SK-N-SH treated with all-trans-retinoic acid at 6 μM for 48 hours (cell line): ENCODE results near the gene REC114.
"Not testable (repeated sequence)": the region's sequence is repeated elsewhere in the genome, so short reads cannot be mapped to it uniquely, and the experiment has no call there.

ENCODE experiments used
- ATAC-seq: fragments of 200-7000 bp; cut with Tn5 transposase; 3 replicates; pipeline ENCODE4 v1.9.1; 2020; ENCODE audit warnings: mild to moderate bottlenecking, moderate library complexity
- ARNTL ChIP-seq: fragments of 450-650 bp; formaldehyde crosslinking; IDR thresholded peaks from 2 replicates; pipeline ENCODE4 v1.5.0; 2020; ENCODE audit warnings: low read depth, mild to moderate bottlenecking, moderate library complexity, borderline replicate concordance
- CSDC2 ChIP-seq: fragments of 250-450 bp; sonication (Bioruptor Pico); IDR thresholded peaks from 2 replicates; pipeline ENCODE4 v1.5.0; 2020; ENCODE audit warnings: mild to moderate bottlenecking, moderate library complexity
- ESRRG ChIP-seq: fragments of 250-450 bp; sonication (Bioruptor Pico); IDR thresholded peaks from 2 replicates; pipeline ENCODE4 v1.6.1; 2021; ENCODE audit warnings: mild to moderate bottlenecking
- GLIS3 ChIP-seq: fragments of 250-450 bp; sonication (Bioruptor Pico); IDR thresholded peaks from 2 replicates; pipeline ENCODE4 v1.5.0; 2020; ENCODE audit warnings: mild to moderate bottlenecking, moderate library complexity
- ISL1 ChIP-seq: fragments of 250-450 bp; sonication (Bioruptor Pico); IDR thresholded peaks from 2 replicates; pipeline ENCODE4 v2.1.2; 2022; ENCODE audit warnings: mild to moderate bottlenecking, moderate library complexity
- OSR1 ChIP-seq: fragments of 250-450 bp; sonication (Bioruptor Pico); IDR thresholded peaks from 2 replicates; pipeline ENCODE4 v1.8.0; 2022; ENCODE audit warnings: moderate library complexity, mild to moderate bottlenecking, inconsistent platforms
- PPARA ChIP-seq: fragments of 250-450 bp; sonication (Bioruptor Pico); IDR thresholded peaks from 2 replicates; pipeline ENCODE4 v1.5.0; 2020; ENCODE audit warnings: mild to moderate bottlenecking, borderline replicate concordance
- RARB ChIP-seq: fragments of 250-450 bp; sonication (Bioruptor Pico); IDR thresholded peaks from 2 replicates; pipeline ENCODE4 v1.8.0; 2021; ENCODE audit warnings: mild to moderate bottlenecking, moderate library complexity
- TCF4 ChIP-seq: fragments of 250-450 bp; sonication (Bioruptor Pico); IDR thresholded peaks from 2 replicates; pipeline ENCODE4 v1.8.0; 2021; ENCODE audit warnings: mild to moderate bottlenecking, moderate library complexity, borderline replicate concordance
- ZC3H10 ChIP-seq: fragments of 250-450 bp; sonication (Bioruptor Pico); IDR thresholded peaks from 2 replicates; pipeline ENCODE4 v1.5.1; 2021; ENCODE audit warnings: mild to moderate bottlenecking, moderate library complexity
- ZFP3 ChIP-seq: fragments of 250-450 bp; sonication (Bioruptor Pico); IDR thresholded peaks from 2 replicates; pipeline ENCODE4 v1.5.0; 2020; ENCODE audit warnings: mild to moderate bottlenecking, moderate library complexity
- ZFP30 ChIP-seq: fragments of 450-650 bp; formaldehyde crosslinking; IDR thresholded peaks from 2 replicates; pipeline ENCODE4 v1.5.0; 2022; ENCODE audit warnings: mild to moderate bottlenecking, moderate library complexity
- ZNF70 ChIP-seq: fragments of 450-650 bp; formaldehyde crosslinking; IDR thresholded peaks from 2 replicates; pipeline ENCODE4 v1.5.0; 2020; ENCODE audit warnings: mild to moderate bottlenecking, moderate library complexity
- ZNF8 ChIP-seq: fragments of 450-650 bp; formaldehyde crosslinking; IDR thresholded peaks from 2 replicates; pipeline ENCODE4 v1.5.0; 2020; ENCODE audit warnings: mild to moderate bottlenecking, moderate library complexity
- TF ChIP-seq, protein P1 (sequence below): fragments of 250-450 bp; sonication (Bioruptor Pico); IDR thresholded peaks from 2 replicates; pipeline ENCODE4 v1.5.0; 2020; ENCODE audit warnings: mild to moderate bottlenecking, moderate library complexity
- TF ChIP-seq, protein P2 (sequence below): fragments of 250-450 bp; sonication (Bioruptor Pico); IDR thresholded peaks from 2 replicates; pipeline ENCODE4 v1.5.1; 2021; ENCODE audit warnings: mild to moderate bottlenecking, moderate library complexity
- TF ChIP-seq, protein P3 (sequence below): fragments of 250-450 bp; sonication (Bioruptor Pico); IDR thresholded peaks from 2 replicates; pipeline ENCODE4 v1.8.0; 2021; ENCODE audit warnings: low read depth, mild to moderate bottlenecking, moderate library complexity, borderline replicate concordance
- TF ChIP-seq, protein P4 (sequence below): fragments of 250-450 bp; sonication (Bioruptor Pico); IDR thresholded peaks from 2 replicates; pipeline ENCODE4 v1.5.1; 2020; ENCODE audit warnings: low read depth, mild to moderate bottlenecking, moderate library complexity
- TF ChIP-seq, protein P5 (sequence below): fragments of 250-450 bp; sonication (Bioruptor Pico); IDR thresholded peaks from 2 replicates; pipeline ENCODE4 v1.8.0; 2020; ENCODE audit warnings: mild to moderate bottlenecking, moderate library complexity, borderline replicate concordance

The REC114 gene

DNA sequence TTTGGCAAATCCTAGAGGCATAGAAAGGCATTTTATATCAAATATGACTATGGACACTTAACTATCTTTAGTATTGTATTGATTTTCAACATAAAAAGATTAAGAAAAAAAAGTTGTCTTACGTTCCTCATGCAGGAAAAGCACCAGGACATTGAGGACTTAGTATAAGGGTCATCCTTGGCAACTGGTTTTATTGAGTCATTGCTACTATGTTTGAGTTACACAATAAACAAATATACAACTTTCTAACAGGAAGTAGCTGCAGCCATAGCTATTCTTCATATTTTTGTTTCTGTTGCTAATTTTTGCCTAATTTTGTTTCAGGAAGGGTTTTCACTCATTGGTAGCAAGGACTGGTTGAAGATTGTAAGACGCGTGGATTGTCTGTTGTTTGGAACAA lies 97.2 kb downstream of the REC114 start:
- TF ChIP-seq OSR1 (CRISPR knock-in tag) (no peak), RARB (no peak), TCF4 (no peak), ZFP30 (CRISPR knock-in tag) (no peak), GLIS3 (CRISPR knock-in tag) (no peak), ZNF8 (CRISPR knock-in tag) (no peak), CSDC2 (no peak), PPARA (CRISPR knock-in tag) (no peak), ZC3H10 (CRISPR knock-in tag) (no peak), ISL1 (CRISPR knock-in tag) (no peak), ARNTL (CRISPR knock-in tag) (no peak), ZNF70 (CRISPR knock-in tag) (no peak), ZFP3 (CRISPR knock-in tag) (no peak), ESRRG (no peak)
- TF ChIP-seq, protein P1, sequence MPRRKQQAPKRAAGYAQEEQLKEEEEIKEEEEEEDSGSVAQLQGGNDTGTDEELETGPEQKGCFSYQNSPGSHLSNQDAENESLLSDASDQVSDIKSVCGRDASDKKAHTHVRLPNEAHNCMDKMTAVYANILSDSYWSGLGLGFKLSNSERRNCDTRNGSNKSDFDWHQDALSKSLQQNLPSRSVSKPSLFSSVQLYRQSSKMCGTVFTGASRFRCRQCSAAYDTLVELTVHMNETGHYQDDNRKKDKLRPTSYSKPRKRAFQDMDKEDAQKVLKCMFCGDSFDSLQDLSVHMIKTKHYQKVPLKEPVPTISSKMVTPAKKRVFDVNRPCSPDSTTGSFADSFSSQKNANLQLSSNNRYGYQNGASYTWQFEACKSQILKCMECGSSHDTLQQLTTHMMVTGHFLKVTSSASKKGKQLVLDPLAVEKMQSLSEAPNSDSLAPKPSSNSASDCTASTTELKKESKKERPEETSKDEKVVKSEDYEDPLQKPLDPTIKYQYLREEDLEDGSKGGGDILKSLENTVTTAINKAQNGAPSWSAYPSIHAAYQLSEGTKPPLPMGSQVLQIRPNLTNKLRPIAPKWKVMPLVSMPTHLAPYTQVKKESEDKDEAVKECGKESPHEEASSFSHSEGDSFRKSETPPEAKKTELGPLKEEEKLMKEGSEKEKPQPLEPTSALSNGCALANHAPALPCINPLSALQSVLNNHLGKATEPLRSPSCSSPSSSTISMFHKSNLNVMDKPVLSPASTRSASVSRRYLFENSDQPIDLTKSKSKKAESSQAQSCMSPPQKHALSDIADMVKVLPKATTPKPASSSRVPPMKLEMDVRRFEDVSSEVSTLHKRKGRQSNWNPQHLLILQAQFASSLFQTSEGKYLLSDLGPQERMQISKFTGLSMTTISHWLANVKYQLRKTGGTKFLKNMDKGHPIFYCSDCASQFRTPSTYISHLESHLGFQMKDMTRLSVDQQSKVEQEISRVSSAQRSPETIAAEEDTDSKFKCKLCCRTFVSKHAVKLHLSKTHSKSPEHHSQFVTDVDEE: no peak
- TF ChIP-seq, protein P2, sequence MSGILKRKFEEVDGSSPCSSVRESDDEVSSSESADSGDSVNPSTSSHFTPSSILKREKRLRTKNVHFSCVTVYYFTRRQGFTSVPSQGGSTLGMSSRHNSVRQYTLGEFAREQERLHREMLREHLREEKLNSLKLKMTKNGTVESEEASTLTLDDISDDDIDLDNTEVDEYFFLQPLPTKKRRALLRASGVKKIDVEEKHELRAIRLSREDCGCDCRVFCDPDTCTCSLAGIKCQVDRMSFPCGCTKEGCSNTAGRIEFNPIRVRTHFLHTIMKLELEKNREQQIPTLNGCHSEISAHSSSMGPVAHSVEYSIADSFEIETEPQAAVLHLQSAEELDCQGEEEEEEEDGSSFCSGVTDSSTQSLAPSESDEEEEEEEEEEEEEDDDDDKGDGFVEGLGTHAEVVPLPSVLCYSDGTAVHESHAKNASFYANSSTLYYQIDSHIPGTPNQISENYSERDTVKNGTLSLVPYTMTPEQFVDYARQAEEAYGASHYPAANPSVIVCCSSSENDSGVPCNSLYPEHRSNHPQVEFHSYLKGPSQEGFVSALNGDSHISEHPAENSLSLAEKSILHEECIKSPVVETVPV (CRISPR knock-in tag): no peak
- TF ChIP-seq, protein P3, sequence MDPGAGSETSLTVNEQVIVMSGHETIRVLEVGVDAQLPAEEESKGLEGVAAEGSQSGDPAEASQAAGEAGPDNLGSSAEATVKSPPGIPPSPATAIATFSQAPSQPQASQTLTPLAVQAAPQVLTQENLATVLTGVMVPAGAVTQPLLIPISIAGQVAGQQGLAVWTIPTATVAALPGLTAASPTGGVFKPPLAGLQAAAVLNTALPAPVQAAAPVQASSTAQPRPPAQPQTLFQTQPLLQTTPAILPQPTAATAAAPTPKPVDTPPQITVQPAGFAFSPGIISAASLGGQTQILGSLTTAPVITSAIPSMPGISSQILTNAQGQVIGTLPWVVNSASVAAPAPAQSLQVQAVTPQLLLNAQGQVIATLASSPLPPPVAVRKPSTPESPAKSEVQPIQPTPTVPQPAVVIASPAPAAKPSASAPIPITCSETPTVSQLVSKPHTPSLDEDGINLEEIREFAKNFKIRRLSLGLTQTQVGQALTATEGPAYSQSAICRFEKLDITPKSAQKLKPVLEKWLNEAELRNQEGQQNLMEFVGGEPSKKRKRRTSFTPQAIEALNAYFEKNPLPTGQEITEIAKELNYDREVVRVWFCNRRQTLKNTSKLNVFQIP (CRISPR knock-in tag): no peak
- TF ChIP-seq, protein P4, sequence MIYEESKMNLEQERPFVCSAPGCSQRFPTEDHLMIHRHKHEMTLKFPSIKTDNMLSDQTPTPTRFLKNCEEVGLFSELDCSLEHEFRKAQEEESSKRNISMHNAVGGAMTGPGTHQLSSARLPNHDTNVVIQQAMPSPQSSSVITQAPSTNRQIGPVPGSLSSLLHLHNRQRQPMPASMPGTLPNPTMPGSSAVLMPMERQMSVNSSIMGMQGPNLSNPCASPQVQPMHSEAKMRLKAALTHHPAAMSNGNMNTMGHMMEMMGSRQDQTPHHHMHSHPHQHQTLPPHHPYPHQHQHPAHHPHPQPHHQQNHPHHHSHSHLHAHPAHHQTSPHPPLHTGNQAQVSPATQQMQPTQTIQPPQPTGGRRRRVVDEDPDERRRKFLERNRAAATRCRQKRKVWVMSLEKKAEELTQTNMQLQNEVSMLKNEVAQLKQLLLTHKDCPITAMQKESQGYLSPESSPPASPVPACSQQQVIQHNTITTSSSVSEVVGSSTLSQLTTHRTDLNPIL: no peak
- TF ChIP-seq, protein P5, sequence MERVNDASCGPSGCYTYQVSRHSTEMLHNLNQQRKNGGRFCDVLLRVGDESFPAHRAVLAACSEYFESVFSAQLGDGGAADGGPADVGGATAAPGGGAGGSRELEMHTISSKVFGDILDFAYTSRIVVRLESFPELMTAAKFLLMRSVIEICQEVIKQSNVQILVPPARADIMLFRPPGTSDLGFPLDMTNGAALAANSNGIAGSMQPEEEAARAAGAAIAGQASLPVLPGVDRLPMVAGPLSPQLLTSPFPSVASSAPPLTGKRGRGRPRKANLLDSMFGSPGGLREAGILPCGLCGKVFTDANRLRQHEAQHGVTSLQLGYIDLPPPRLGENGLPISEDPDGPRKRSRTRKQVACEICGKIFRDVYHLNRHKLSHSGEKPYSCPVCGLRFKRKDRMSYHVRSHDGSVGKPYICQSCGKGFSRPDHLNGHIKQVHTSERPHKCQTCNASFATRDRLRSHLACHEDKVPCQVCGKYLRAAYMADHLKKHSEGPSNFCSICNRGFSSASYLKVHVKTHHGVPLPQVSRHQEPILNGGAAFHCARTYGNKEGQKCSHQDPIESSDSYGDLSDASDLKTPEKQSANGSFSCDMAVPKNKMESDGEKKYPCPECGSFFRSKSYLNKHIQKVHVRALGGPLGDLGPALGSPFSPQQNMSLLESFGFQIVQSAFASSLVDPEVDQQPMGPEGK (CRISPR knock-in tag): no peak
- ATAC-seq: no peak

DNA sequence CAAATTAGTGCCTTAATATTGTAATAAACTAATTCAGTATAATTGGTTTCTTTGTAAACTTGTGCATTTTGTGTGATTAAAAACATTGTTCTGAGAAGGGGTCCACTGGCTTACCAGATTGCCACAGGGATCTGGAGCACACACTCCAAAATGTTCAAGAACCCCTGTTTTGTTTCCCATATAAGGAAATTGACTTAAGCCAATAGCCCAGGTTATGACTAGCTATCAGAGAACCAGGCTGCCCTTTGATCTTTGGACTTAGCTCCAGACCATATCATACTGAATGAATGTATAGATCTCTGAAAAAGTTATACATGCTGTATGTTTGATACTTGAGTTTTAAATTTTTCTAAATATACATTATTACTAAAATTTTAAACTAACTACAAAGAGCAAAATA lies 98.5 kb downstream of the REC114 start:
- no peak for ATAC-seq
- TF ChIP-seq ESRRG: no peak
- TF ChIP-seq, protein P1: no peak
- TF ChIP-seq ZNF70 (CRISPR knock-in tag): no peak

DNA sequence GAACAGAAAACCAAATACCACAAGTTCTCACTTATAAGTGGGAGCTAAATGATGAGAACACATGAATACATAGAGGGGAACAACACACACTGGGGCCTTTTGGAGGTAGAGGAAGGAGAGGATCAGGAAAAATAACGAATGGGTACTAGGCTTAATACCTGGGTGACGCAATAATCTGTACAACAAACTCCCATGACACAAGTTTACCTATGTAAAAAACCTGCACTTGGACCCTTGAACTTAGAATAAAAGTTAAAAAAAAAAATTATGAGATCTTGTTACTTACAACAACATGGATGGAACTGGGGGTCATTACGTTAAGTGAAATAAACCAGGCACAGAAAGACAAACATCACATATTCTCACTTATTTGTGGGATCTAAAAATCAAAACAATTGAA lies 106.0 kb downstream of the REC114 start:
- ATAC-seq: not testable (repeated sequence)
